Kidney (tissue), 22 donors: ENCODE data around the gene SRP19. TPM values are rescaled to one million over a fixed set of nuclear protein-coding genes. Genes with fewer than 3 reads are reported as not detected.
A peak's percentile ranks its signal among the peaks of the same experiment; 100 is the strongest.

Experiments
- DNase-seq, 5 donors: peaks; one replicate each; pipeline ENCODE4 v3.0.0-alpha.2; 2013 to 2020
- FAIRE-seq: peaks from 2 replicates; lab custom pipeline; 2012; peaks lifted over from hg19 to GRCh38; lab: Jason Lieb, UNC
- H3K27ac ChIP-seq, 2 donors: one replicate each; pipeline ENCODE4 v1.7.0; 2013; ENCODE audit warnings: low read depth in 2 of 2, low read length in 2 of 2, inconsistent platforms in 1 of 2
- H3K27me3 ChIP-seq: one replicate; pipeline ENCODE4 v1.7.1; 2013; ENCODE audit warnings: low read length, inconsistent platforms; ENCODE audit not compliant: control insufficient read depth, insufficient read depth
- H3K36me3 ChIP-seq, 3 donors: one replicate each; pipeline versions ENCODE4 v1.7.0 to v1.7.1; 2013; ENCODE audit warnings: low read length in 3 of 3, control low read depth in 1 of 3, inconsistent platforms in 1 of 3; ENCODE audit not compliant: insufficient read depth in 3 of 3, control insufficient read depth in 2 of 3
- H3K4me1 ChIP-seq, 3 donors: one replicate each; pipeline versions ENCODE4 v1.7.0 to v1.7.1; 2013; ENCODE audit warnings: low read length in 3 of 3, inconsistent platforms in 1 of 3, low read depth in 1 of 3; ENCODE audit not compliant: control insufficient read depth in 2 of 3, insufficient read depth in 2 of 3
- H3K4me3 ChIP-seq, 3 donors: one replicate each; pipeline versions ENCODE4 v1.7.0 to v1.8.1; 2013; ENCODE audit warnings: low read length in 3 of 3, control low read depth in 1 of 3, inconsistent platforms in 1 of 3
- H3K9ac ChIP-seq, 3 donors: one replicate each; pipeline versions ENCODE4 v1.7.0 to v1.7.1; 2013; ENCODE audit warnings: low read length in 3 of 3, control low read depth in 1 of 3, inconsistent platforms in 1 of 3
- H3K9me3 ChIP-seq, 3 donors: one replicate each; pipeline versions ENCODE4 v1.7.0 to v1.7.1; 2013; ENCODE audit warnings: low read length in 3 of 3, control low read depth in 1 of 3, inconsistent platforms in 1 of 3; ENCODE audit not compliant: control insufficient read depth in 2 of 3, insufficient read depth in 1 of 3
- CTCF ChIP-seq: IDR thresholded peaks from 3 replicates; pipeline ENCODE4 v1.5.1; 2012; ENCODE audit warnings: mild to moderate bottlenecking, moderate library complexity, borderline replicate concordance; ENCODE audit not compliant: insufficient read depth; ENCODE audit errors: extremely low read depth
- intact Hi-C: fragments of 100-400 bp; cut with DNase I; formaldehyde crosslinking; loops from one replicate; pipeline ENCODE4 v1.11.1; 2022
- long read RNA-seq, 10 donors: library from polyadenylated mRNA in 1 of 10; unstranded in 1 of 10; transcript quantifications; one replicate each; pipeline ENCODE4 v2.0.0 and lab custom pipeline, GENCODE V29; 2021 to 2026
- polyA plus RNA-seq: library from polyadenylated mRNA; stranded (reverse); fragments of 350-450 nt; fragmentation: Illumina TruSeq; extraction: RNeasy Lipid Tissue Mini Kit (QIAGEN cat#74804); gene quantifications from one replicate; pipeline ENCODE4 v1.2.3, GENCODE V29; 2014; ENCODE audit warnings: low read depth, low replicate concordance; ENCODE audit not compliant: insufficient read depth
- total RNA-seq: library from RNA; stranded (reverse); fragmentation: NEBNext Ultra II Directional; extraction: Animal tissue kit (Norgen Biotek cat#: 25700); gene quantifications from one replicate; pipeline ENCODE4 v1.2.1, GENCODE V29; 2021
- donor health status: control.
- donor health status: control.
- donor health status: control.
- donor health status: control.
- donor health status: control.
- donor health status: DM: yes; HTN: yes; CAD: no.
- donor health status: Normal renal cell carcinoma (clear cell type).

Gene SRP19
- total RNA-seq (33.0 TPM), polyA plus RNA-seq (80.6 TPM)
- long read RNA-seq, donor 1, transcript SRP19-206 (5 exons, 2,841 nt): major isoform, 14 of 21 reads
- long read RNA-seq, donor 1, partial matches to known transcripts: 0 of 21 reads
- long read RNA-seq, donor 1, other reads (novel, unspliced or antisense): 0 of 21 reads
- long read RNA-seq, donor 2, transcript SRP19-206 (5 exons, 2,841 nt): major isoform, 24 of 31 reads
- long read RNA-seq, donor 2, transcript SRP19-205 (2 exons, 473 nt): minor isoform, 5 of 31 reads
- long read RNA-seq, donor 2, partial matches to known transcripts: 0 of 31 reads
- long read RNA-seq, donor 2, other reads (novel, unspliced or antisense): 0 of 31 reads
- long read RNA-seq, donor 3, transcript SRP19-205 (2 exons, 473 nt): minor isoform, 5 of 31 reads
- long read RNA-seq, donor 3, transcript SRP19-206 (5 exons, 2,841 nt): major isoform, 25 of 31 reads
- long read RNA-seq, donor 3, partial matches to known transcripts: 0 of 31 reads
- long read RNA-seq, donor 3, other reads (novel, unspliced or antisense): 0 of 31 reads
- long read RNA-seq, donor 4, transcript SRP19-206 (5 exons, 2,841 nt): major isoform, 23 of 27 reads
- long read RNA-seq, donor 4, partial matches to known transcripts: 0 of 27 reads
- long read RNA-seq, donor 4, other reads (novel, unspliced or antisense): 0 of 27 reads
- long read RNA-seq, donor 5, partial matches to known transcripts: 0 of 2 reads
- long read RNA-seq, donor 5, other reads (novel, unspliced or antisense): 0 of 2 reads
- long read RNA-seq, donor 6, transcript SRP19-205 (2 exons, 473 nt): minor isoform, 10 of 78 reads
- long read RNA-seq, donor 6, transcript SRP19-206 (5 exons, 2,841 nt): major isoform, 52 of 78 reads
- long read RNA-seq, donor 6, partial matches to known transcripts: 9 of 78 reads
- long read RNA-seq, donor 6, other reads (novel, unspliced or antisense): 0 of 78 reads
- long read RNA-seq, donor 7, transcript SRP19-205 (2 exons, 473 nt): major isoform, 19 of 47 reads
- long read RNA-seq, donor 7, transcript SRP19-206 (5 exons, 2,841 nt): minor isoform, 15 of 47 reads
- long read RNA-seq, donor 7, partial matches to known transcripts: 2 of 47 reads
- long read RNA-seq, donor 7, other reads (novel, unspliced or antisense): 5 of 47 reads
- long read RNA-seq, donor 8, transcript SRP19-206 (5 exons, 2,841 nt): major isoform, 25 of 34 reads
- long read RNA-seq, donor 8, partial matches to known transcripts: 0 of 34 reads
- long read RNA-seq, donor 8, other reads (novel, unspliced or antisense): 0 of 34 reads
- long read RNA-seq, donor 9, transcript SRP19-206 (5 exons, 2,841 nt): major isoform, 11 of 15 reads
- long read RNA-seq, donor 9, partial matches to known transcripts: 0 of 15 reads
- long read RNA-seq, donor 9, other reads (novel, unspliced or antisense): 0 of 15 reads
- long read RNA-seq, donor 10, transcript SRP19-205 (2 exons, 473 nt): minor isoform, 9 of 184 reads
- long read RNA-seq, donor 10, transcript SRP19-206 (5 exons, 2,841 nt): major isoform, 16 of 184 reads
- long read RNA-seq, donor 10, partial matches to known transcripts: 39 of 184 reads
- long read RNA-seq, donor 10, other reads (novel, unspliced or antisense): 114 of 184 reads

GRCh38 chr5:112860929-112861637 lies at the start of gene SRP19:
Gene SRP19 (plus strand): TSS chr5:112861287. CDS start chr5:112861377, 90 bp downstream.
- Histone ChIP-seq H3K36me3 (peaks cover 0 to 5% (median 4%) of the 10 kb centered on the region in 3 donors), H3K4me3 (peak within 1 kb of the TSS; percentile 83 to 96 (median 87)), H3K9me3 (no peaks in the 10 kb centered on the region), H3K27ac (peak within 1 kb of the TSS; percentile 59 to 64), H3K4me1 (peaks cover 0 to 8% (median 6%) of the 10 kb centered on the region in 3 donors), H3K9ac (peak within 1 kb of the TSS; percentile 81 to 87 (median 86)), H3K27me3 (no peaks in the 10 kb centered on the region)
- DNase-seq: peak; percentile 96 to 99 (median 98)
- intact Hi-C loops: no loop called here
- FAIRE-seq: peak; percentile 84
- TF ChIP-seq CTCF: no peak

GRCh38 chr5:112812549-112812948 lies 48.5 kb upstream of the SRP19 start:
- no peak for TF ChIP-seq CTCF
- no peaks in the 10 kb centered on the region for H3K9me3 ChIP-seq
- H3K4me1 ChIP-seq: no peaks in the 10 kb centered on the region
- H3K9ac ChIP-seq: no peak overlapping the region
- no peak overlapping the region for H3K27ac ChIP-seq
- no peaks in the 10 kb centered on the region for H3K27me3 ChIP-seq
- DNase-seq (no peak), FAIRE-seq (no peak)
- intact Hi-C loops: no loop called here
- peaks cover 0 to 4% (median 4%) of the 10 kb centered on the region in 3 donors for H3K36me3 ChIP-seq
- no peak overlapping the region for H3K4me3 ChIP-seq

GRCh38 chr5:112820246-112820645 lies 40.8 kb upstream of the SRP19 start:
- Histone ChIP-seq H3K4me1 (no peaks in the 10 kb centered on the region), H3K27me3 (no peaks in the 10 kb centered on the region), H3K36me3 (peaks cover under 1 to 14% (median 8%) of the 10 kb centered on the region in 3 donors), H3K4me3 (no peak overlapping the region), H3K9ac (no peak overlapping the region), H3K27ac (no peak overlapping the region), H3K9me3 (no peaks in the 10 kb centered on the region)
- DNase-seq (no peak), FAIRE-seq (no peak)
- intact Hi-C loops: no loop called here
- TF ChIP-seq CTCF: no peak
